8988T (cell line): ENCODE results near the gene HBG1.
"Not testable (repeated sequence)": the region's sequence is repeated elsewhere in the genome, so short reads cannot be mapped to it uniquely, and the experiment has no call there.

Experiments
- DNase-seq: peaks from one replicate; pipeline ENCODE4 v3.0.0; 2011

Gene HBG1

GRCh38 chr11:5276697-5277096 is 27.0 kb upstream of the HBG1 start:
- DNase-seq = no peak

- no peak for DNase-seq
These were observed 25.9 kb upstream of the HBG1 start for GRCh38 chr11:5275369-5276110.

GRCh38 chr11:5274395-5274794 is 24.7 kb upstream of the HBG1 start:
- no peak for DNase-seq

GRCh38 chr11:5272395-5273017 is 22.8 kb upstream of the HBG1 start:
- DNase-seq = no peak

GRCh38 chr11:5269715-5270147 is 20.1 kb upstream of the HBG1 start, which contains the start of gene HBE1:
Gene HBE1, minus strand, starts transcription at chr11:5269945. Its CDS starts 55 bp downstream, at chr11:5269890.
- no peak for DNase-seq

- DNase-seq = no peak
These were observed 17.4 kb upstream of the HBG1 start for GRCh38 chr11:5267033-5267563.

- DNase-seq = no peak
These were observed 17.0 kb upstream of the HBG1 start for GRCh38 chr11:5266609-5267008.

GRCh38 chr11:5265832-5266231 is 16.2 kb upstream of the HBG1 start:
- no peak for DNase-seq

- DNase-seq = no peak
These were observed 9.0 kb upstream of the HBG1 start for GRCh38 chr11:5258543-5259262.

GRCh38 chr11:5257296-5257695 is 7.6 kb upstream of the HBG1 start:
- DNase-seq = no peak

GRCh38 chr11:5254646-5255413 is 5.2 kb upstream of the HBG1 start, which contains the start of gene HBG2:
Gene HBG2, minus strand, starts transcription at chr11:5254781. Its CDS starts 53 bp downstream, at chr11:5254728.
- not testable (repeated sequence) for DNase-seq

- not testable (repeated sequence) for DNase-seq
These were observed 4.4 kb upstream of the HBG1 start for GRCh38 chr11:5254023-5254422.

- DNase-seq = not testable (repeated sequence)
These were observed 3.8 kb upstream of the HBG1 start for GRCh38 chr11:5253440-5253839.

GRCh38 chr11:5252919-5253265 is 3.2 kb upstream of the HBG1 start:
- no peak for DNase-seq

GRCh38 chr11:5252192-5252918 is 2.7 kb upstream of the HBG1 start:
- DNase-seq = no peak

- DNase-seq = no peak
These were observed 2.1 kb upstream of the HBG1 start for GRCh38 chr11:5251746-5252145.

GRCh38 chr11:5250543-5251204 is 1.0 kb upstream of the HBG1 start:
- DNase-seq = no peak

GRCh38 chr11:5248498-5248897 is 1.2 kb downstream of the HBG1 start:
- DNase-seq = not testable (repeated sequence)

GRCh38 chr11:5247472-5248192 is 2.0 kb downstream of the HBG1 start:
- no peak for DNase-seq

GRCh38 chr11:5246772-5247471 is 2.7 kb downstream of the HBG1 start:
- no peak for DNase-seq
